Testis (tissue), 3 donors: ENCODE results near the gene GRK5. TPM values are rescaled to one million over a fixed set of nuclear protein-coding genes. Genes with fewer than 3 reads are reported as not detected.

ENCODE experiments used
- DNase-seq: peaks from one replicate; pipeline ENCODE4 v3.0.0-alpha.2; 2019
- H3K27ac ChIP-seq, 2 donors: fragments of 200-600 bp; sonication (generic); one replicate each; pipeline ENCODE4 v1.5.1; 2019
- H3K27me3 ChIP-seq: fragments of 200-600 bp; sonication (generic); one replicate; pipeline ENCODE4 v1.5.1; 2019
- H3K36me3 ChIP-seq: fragments of 200-600 bp; sonication (generic); one replicate; pipeline ENCODE4 v1.5.1; 2017; ENCODE audit warnings: low read depth; ENCODE audit errors: missing control alignments
- H3K4me1 ChIP-seq: fragments of 200-600 bp; sonication (generic); one replicate; pipeline ENCODE4 v1.5.1; 2019
- H3K4me3 ChIP-seq, 2 donors: fragments of 200-600 bp; sonication (generic); one replicate each; pipeline ENCODE4 v1.5.1; 2017 to 2019
- H3K9me3 ChIP-seq: fragments of 200-600 bp; sonication (generic); one replicate; pipeline ENCODE4 v1.5.1; 2017
- POLR2A ChIP-seq: fragments of 450-650 bp; IDR thresholded peaks from one replicate; pipeline ENCODE4 v1.6.1; 2017; ENCODE audit warnings: antibody characterized with exemption, mild to moderate bottlenecking, moderate library complexity
- WGBS, 2 donors: methylation state at CpG; one replicate each; pipeline ENCODE4 v1.1.5; 2018; 5-methylcytosine and 5-hydroxymethylcytosine counted together
- intact Hi-C: fragments of 100-400 bp; cut with DNase I; formaldehyde crosslinking; loops from one replicate; pipeline ENCODE4 v1.15.1; 2023; ENCODE audit warnings: low total_unique reads
- polyA plus RNA-seq: library from polyadenylated mRNA; stranded (reverse); fragments of 350-450 nt; fragmentation: Illumina TruSeq; extraction: RNeasy Lipid Tissue Mini Kit (QIAGEN cat#74804); gene quantifications from one replicate; pipeline ENCODE4 v1.2.3, GENCODE V29; 2014; ENCODE audit warnings: low read depth, low replicate concordance; ENCODE audit not compliant: insufficient read depth
- total RNA-seq, 2 donors: library from RNA; depleted of rRNA; stranded (reverse); fragments of >200 nt; gene quantifications; one replicate each; pipeline ENCODE4 v1.2.3, GENCODE V29; 2016
- TF ChIP-seq, protein P1 (sequence below), 3 experiments: fragments of 450-650 bp in 2 of 3; fragments of 200-600 bp in 1 of 3; sonication (generic) in 1 of 3; IDR thresholded peaks; one replicate each; pipeline ENCODE4 v1.5.1; 2016 to 2019; ENCODE audit warnings: antibody characterized with exemption in 3 of 3, mild to moderate bottlenecking in 2 of 3, moderate library complexity in 1 of 3

Gene GRK5
- total and polyA plus RNA-seq, 3 donors from 2014 or later = 4.5 to 10.3 (median 5.5) TPM

DNA sequence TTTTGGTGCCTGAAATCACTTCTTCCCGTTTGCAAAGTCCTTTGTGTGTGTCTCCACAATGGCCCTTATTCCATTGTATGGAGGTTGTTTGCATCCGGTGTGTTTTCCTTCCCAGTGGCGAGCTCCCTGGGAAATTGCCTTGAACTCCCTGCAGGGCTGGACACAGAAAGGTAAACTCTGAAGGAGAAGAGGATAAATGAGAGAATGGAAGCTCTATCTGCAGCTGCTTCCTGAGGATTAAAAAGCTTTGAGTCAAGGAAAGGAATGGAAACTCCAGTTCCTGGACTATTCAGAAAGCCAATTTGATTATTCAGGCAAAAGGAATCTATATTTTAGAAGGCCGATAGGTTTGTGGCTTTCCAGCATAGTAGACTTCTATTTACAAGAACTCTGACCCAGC is 4.4 kb upstream of the GRK5 start:
- no peak overlapping the region for H3K27ac ChIP-seq
- H3K4me1 ChIP-seq = no peaks in the 10 kb centered on the region
- no peaks in the 10 kb centered on the region for H3K9me3 ChIP-seq
- H3K27me3 ChIP-seq = no peaks in the 10 kb centered on the region
- intact Hi-C loops = loop anchor here (10.0 kb wide), 2 partner anchors 212 to 242 kb away; no protein-coding TSS in a partner anchor
- DNase-seq = no peak
- no peak overlapping the region for H3K4me3 ChIP-seq
- H3K36me3 ChIP-seq = no peaks in the 10 kb centered on the region
- WGBS, 2 donors = 73 to 86% methylated on average over 4 of the region's 4 CpGs
- TF ChIP-seq, protein P1, sequence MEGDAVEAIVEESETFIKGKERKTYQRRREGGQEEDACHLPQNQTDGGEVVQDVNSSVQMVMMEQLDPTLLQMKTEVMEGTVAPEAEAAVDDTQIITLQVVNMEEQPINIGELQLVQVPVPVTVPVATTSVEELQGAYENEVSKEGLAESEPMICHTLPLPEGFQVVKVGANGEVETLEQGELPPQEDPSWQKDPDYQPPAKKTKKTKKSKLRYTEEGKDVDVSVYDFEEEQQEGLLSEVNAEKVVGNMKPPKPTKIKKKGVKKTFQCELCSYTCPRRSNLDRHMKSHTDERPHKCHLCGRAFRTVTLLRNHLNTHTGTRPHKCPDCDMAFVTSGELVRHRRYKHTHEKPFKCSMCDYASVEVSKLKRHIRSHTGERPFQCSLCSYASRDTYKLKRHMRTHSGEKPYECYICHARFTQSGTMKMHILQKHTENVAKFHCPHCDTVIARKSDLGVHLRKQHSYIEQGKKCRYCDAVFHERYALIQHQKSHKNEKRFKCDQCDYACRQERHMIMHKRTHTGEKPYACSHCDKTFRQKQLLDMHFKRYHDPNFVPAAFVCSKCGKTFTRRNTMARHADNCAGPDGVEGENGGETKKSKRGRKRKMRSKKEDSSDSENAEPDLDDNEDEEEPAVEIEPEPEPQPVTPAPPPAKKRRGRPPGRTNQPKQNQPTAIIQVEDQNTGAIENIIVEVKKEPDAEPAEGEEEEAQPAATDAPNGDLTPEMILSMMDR (IDR thresholded peaks at IDR 0.05) = no peak
- no peak for TF ChIP-seq POLR2A

DNA sequence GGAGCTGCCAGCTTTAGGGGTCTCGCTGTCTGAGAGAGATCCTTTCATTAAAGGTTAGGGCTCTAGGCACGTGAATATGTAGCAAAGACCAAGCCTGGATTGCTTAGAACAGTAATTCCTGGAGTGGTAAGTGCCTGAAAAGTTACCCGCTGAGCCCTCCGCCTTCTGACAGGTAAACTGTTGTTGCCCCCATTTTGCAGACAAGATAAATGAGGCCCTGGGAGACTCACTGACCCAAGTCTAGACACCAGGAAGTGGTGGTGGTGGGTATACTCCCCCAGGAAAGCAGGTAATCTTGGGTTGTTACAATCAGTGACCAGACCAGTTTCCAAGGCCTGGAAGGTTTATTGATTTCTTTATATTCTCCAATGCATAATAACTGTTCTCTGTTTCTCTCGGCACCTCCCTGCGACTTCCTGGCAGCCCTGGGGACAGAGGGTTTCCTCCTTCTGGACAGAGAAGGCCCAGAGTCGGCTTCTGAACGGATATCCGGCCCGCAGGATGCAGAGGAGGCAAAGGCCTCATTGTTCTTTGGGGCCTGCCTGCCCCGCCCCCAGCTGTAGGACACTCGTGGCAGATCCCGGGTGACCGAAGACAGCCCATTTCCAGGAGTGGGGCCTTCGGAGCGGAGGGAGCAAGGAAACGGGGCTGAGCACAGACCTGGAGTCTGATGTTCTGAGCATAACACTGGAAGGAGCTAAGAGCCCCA is 1.3 kb upstream of the GRK5 start:
- Histone ChIP-seq H3K9me3 (no peaks in the 10 kb centered on the region), H3K4me1 (no peaks in the 10 kb centered on the region), H3K36me3 (no peaks in the 10 kb centered on the region), H3K4me3 (peak overlapping the region; percentile 67 to 93), H3K27ac (peak overlapping the region; percentile 85 to 97), H3K27me3 (no peaks in the 10 kb centered on the region)
- 19 to 31% methylated on average over 17 of the region's 17 CpGs for WGBS, 2 donors
- TF ChIP-seq, protein P1 (IDR thresholded peaks at IDR 0.05) = no peak
- TF ChIP-seq POLR2A = no peak
- intact Hi-C loops = loop anchor here (10.0 kb wide), 2 partner anchors 209 to 239 kb away; no protein-coding TSS in a partner anchor
- DNase-seq = peak; percentile 68

DNA sequence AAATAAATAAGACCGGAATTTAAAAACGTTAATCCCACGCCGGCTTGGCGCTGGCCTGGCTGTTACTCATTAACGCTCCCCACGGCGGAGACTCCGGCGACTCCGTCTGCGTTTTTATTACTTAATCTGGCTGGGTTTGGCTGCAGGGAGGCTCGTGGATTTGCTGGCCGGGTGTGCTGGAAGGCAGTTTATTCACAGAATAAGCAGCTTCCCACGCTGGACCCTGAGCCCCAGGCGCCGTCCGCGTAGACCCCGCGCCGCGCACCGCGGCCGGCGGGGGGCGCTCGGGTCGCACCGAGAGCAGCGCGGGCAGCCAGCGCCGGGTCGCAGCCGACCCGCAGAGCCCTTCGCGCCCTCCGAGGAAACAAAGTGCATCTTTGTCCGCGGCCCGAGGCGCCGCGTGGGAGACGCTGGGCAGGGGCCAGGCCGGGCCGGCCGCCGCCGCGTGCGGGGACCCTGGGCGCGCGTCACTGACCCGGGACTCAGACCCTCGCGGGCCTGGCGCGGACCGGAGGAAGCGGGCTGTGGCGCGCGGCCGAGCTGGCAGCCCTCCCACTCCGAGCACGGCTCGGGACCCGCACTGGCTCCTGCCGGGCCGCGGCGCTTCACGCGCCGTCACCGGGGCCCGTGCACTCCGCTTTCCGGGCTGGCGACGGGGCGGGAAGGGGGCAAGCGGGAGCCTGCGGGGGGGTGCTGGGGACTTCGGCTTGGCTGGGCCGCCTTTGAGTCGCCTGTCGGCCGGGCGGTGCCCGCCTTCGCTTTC is 587 bp upstream of the GRK5 start:
- no peaks in the 10 kb centered on the region for H3K27me3 ChIP-seq
- WGBS, 2 donors = 0 to 1% methylated on average over 13 to 23 of the region's 97 CpGs
- DNase-seq = peak; percentile 73

DNA sequence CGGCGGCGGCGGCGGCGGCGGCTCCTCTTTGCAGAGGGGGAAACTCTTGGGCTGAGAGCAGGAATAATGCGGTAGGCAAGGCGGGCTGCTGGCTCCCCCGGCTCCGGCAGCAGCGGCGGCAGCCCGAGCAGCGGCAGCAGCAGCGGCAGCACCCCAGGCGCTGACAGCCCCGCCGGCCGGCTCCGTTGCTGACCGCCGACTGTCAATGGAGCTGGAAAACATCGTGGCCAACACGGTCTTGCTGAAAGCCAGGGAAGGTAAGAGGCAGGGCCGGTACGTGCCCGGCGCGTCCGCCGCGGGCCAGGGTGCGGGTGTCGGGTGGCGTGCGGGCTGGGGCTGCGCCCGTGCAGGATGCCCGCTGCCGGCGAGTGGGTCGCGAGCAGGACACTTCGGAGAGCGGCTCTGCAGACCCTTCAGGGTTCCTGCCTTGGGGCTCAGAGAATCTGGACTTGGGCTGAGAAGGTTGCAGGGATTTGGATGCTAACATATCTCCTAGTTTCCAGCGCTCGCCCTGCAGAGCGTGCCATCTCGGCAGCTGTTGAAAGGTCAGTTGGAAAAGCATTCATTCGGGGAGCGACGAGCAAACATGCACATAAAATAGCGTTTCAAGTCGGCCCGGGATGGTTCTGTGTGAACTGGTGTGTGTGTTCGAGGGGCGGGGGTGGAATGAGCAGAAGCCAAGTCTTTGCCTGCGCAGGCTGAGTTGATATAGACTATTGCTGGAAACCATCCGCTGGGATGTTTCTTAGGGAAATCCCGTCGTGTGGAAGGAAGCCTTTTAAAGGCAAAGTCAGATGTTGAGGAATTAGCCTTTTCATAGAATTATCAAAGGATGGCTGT is 562 bp downstream of the GRK5 start:
- TF ChIP-seq, protein P1 (IDR thresholded peaks at IDR 0.05) = no peak
- H3K27me3 ChIP-seq = no peaks in the 10 kb centered on the region
- H3K4me3 ChIP-seq = peak overlapping the region; percentile 67 to 93
- DNase-seq = peak; percentile 53
- intact Hi-C loops = loop anchor here (10.0 kb wide), 2 partner anchors 207 to 237 kb away; no protein-coding TSS in a partner anchor
- H3K36me3 ChIP-seq = no peaks in the 10 kb centered on the region
- peak overlapping the region; percentile 18 to 97 for H3K27ac ChIP-seq
- no peaks in the 10 kb centered on the region for H3K9me3 ChIP-seq
- no peaks in the 10 kb centered on the region for H3K4me1 ChIP-seq
- 0% methylated on average over 50 to 56 of the region's 62 CpGs for WGBS, 2 donors

More for the DNA sequence above, 587 bp upstream of the GRK5 start:
- Histone ChIP-seq H3K9me3 (no peaks in the 10 kb centered on the region), H3K27ac (peak overlapping the region; percentile 85 to 97), H3K4me1 (no peaks in the 10 kb centered on the region), H3K4me3 (peak overlapping the region; percentile 67 to 93), H3K36me3 (no peaks in the 10 kb centered on the region)
- TF ChIP-seq, protein P1 (IDR thresholded peaks at IDR 0.05) = peak; percentile 70 to 93 (median 86)
- TF ChIP-seq POLR2A = no peak
- intact Hi-C loops = loop anchor here (10.0 kb wide), 2 partner anchors 208 to 238 kb away; no protein-coding TSS in a partner anchor
